Psoas muscle (tissue), 8 donors: ENCODE results near the gene OR1I1. TPM values are rescaled to one million over a fixed set of nuclear protein-coding genes. Genes with fewer than 3 reads are reported as not detected.

Source experiments
- ATAC-seq, 4 donors: fragments of 200-7000 bp; cut with Tn5 transposase; one replicate each; pipeline ENCODE4 v1.9.1; 2020; ENCODE audit warnings: moderate library complexity in 3 of 4, mild to moderate bottlenecking in 2 of 4
- DNase-seq, 2 donors: peaks; one replicate each; pipeline ENCODE4 v3.0.0-alpha.2; 2020
- H3K27ac ChIP-seq: fragments of 200-600 bp; one replicate; pipeline ENCODE4 v1.8.0; 2022
- H3K27me3 ChIP-seq, 3 donors: fragments of 200-600 bp in 1 of 3; one replicate each; pipeline versions ENCODE4 v1.6.1 to v1.8.0; 2013 to 2022; ENCODE audit warnings: low read length in 2 of 3, mild to moderate bottlenecking in 2 of 3, moderate library complexity in 1 of 3; ENCODE audit not compliant: insufficient read depth in 3 of 3
- H3K36me3 ChIP-seq, 2 donors: fragments of 200-600 bp in 1 of 2; one replicate each; pipeline versions ENCODE4 v1.6.1 to v1.8.0; 2013 to 2022; ENCODE audit warnings: low read depth in 1 of 2, mild to moderate bottlenecking in 1 of 2, moderate library complexity in 1 of 2; ENCODE audit not compliant: insufficient read depth in 1 of 2
- H3K4me1 ChIP-seq: fragments of 200-600 bp; one replicate; pipeline ENCODE4 v1.8.0; 2022
- H3K4me3 ChIP-seq: fragments of 200-600 bp; one replicate; pipeline ENCODE4 v1.8.0; 2022; ENCODE audit warnings: mild to moderate bottlenecking
- H3K9me3 ChIP-seq: fragments of 200-600 bp; one replicate; pipeline ENCODE4 v1.8.0; 2022
- CTCF ChIP-seq: fragments of 200-600 bp; IDR thresholded peaks from one replicate; pipeline ENCODE4 v1.8.0; 2022; ENCODE audit warnings: antibody characterized with exemption
- WGBS, 3 donors: extraction: QIAGEN DNeasy Blood & Tissue Kit; methylation state at CpG; one replicate each; pipeline versions ENCODE4 v1.1.6 to v1.1.7; 2013; 5-methylcytosine and 5-hydroxymethylcytosine counted together
- intact Hi-C, 2 donors: fragments of 100-400 bp; cut with DNase I; formaldehyde crosslinking; loops; one replicate each; pipeline versions ENCODE4 v1.11.0 to v1.14.2; 2022
- polyA plus RNA-seq, 3 donors: library from polyadenylated mRNA; stranded (reverse); fragments of 200-250 nt; gene quantifications; one replicate each; pipeline ENCODE4 v1.2.3, GENCODE V29; 2013
- total RNA-seq, 4 donors: library from RNA; stranded (reverse); fragmentation: NEBNext Ultra II Directional in 2 of 4; extraction: Animal tissue kit (Norgen Biotek cat#: 25700) in 2 of 4; gene quantifications; one replicate each; pipeline versions ENCODE4 v1.2.1 to v1.2.4, GENCODE V29; 2021 to 2023
- donor health status: healthy with polysubstance abuse.
- donor health status: DM: no; HTN: no; CAD: no; lungs with moderate emphysema.
- donor health status: Bipolar disorder and iron deficiency.
- donor health status: healthy.
- donor health status: DM: yes; HTN: yes; CAD: no.
- donor health status: DM: no; HTN: no; CAD: no.
- donor health status: DM: no; HTN: no; CAD: no.
- donor health status: DM: yes; HTN: yes; CAD: no.

OR1I1 gene
- total and polyA plus RNA-seq, 7 donors: not detected

GRCh38 chr19:15123900-15124299, 41.9 kb downstream of the OR1I1 start:
- no peak overlapping the region for H3K4me3 ChIP-seq
- H3K27ac ChIP-seq: peak overlapping the region; percentile 97
- intact Hi-C loops: no loop called here

GRCh38 chr19:15124572-15125231, 42.7 kb downstream of the OR1I1 start:
- DNase-seq: peak in 1 of 2 donors; percentile 61
- H3K36me3 ChIP-seq: peaks cover 0 to 35% of the 10 kb centered on the region in 2 donors
- H3K27ac ChIP-seq: peak overlapping the region; percentile 97
- H3K9me3 ChIP-seq: no peaks in the 10 kb centered on the region
- intact Hi-C loops: no loop called here
- peak overlapping the region; percentile 95 for H3K4me3 ChIP-seq
- H3K27me3 ChIP-seq: no peaks in the 10 kb centered on the region
- H3K4me1 ChIP-seq: peaks cover 4% of the 10 kb centered on the region
- no peak for TF ChIP-seq CTCF
- WGBS, 3 donors: 8 to 13% (median 13%) methylated on average over 28 to 33 of the region's 33 CpGs
- peak in 2 of 4 donors; percentile 2 to 5 for ATAC-seq

More at GRCh38 chr19:15123900-15124299, 41.9 kb downstream of the OR1I1 start:
- ATAC-seq (peak; percentile 37 to 47 (median 42)), DNase-seq (peak; percentile 57 to 73)
- Histone ChIP-seq H3K4me1 (peaks cover 4% of the 10 kb centered on the region), H3K9me3 (no peaks in the 10 kb centered on the region), H3K27me3 (no peaks in the 10 kb centered on the region), H3K36me3 (peaks cover 0 to 43% of the 10 kb centered on the region in 2 donors)
- no peak for TF ChIP-seq CTCF
- WGBS, 3 donors: 16 to 25% (median 17%) methylated on average over 5 of the region's 5 CpGs

- DNase-seq (peak; percentile 99), ATAC-seq (peak; percentile 98)
- intact Hi-C loops: no loop called here
- Histone ChIP-seq H3K4me3 (peak overlapping the region; percentile 95), H3K27ac (peak overlapping the region; percentile 97), H3K36me3 (peaks cover 0 to 27% of the 10 kb centered on the region in 2 donors), H3K4me1 (peaks cover 4% of the 10 kb centered on the region), H3K9me3 (no peaks in the 10 kb centered on the region), H3K27me3 (no peaks in the 10 kb centered on the region)
- 1% methylated on average over 57 to 61 of the region's 61 CpGs for WGBS, 3 donors
- no peak for TF ChIP-seq CTCF
Measured at GRCh38 chr19:15125232-15126067, 43.4 kb downstream of the OR1I1 start.

- Histone ChIP-seq H3K27ac (peak overlapping the region; percentile 97), H3K4me3 (peak overlapping the region; percentile 95), H3K4me1 (peaks cover 4% of the 10 kb centered on the region), H3K36me3 (peaks cover 0 to 18% of the 10 kb centered on the region in 2 donors), H3K9me3 (no peaks in the 10 kb centered on the region), H3K27me3 (no peaks in the 10 kb centered on the region)
- WGBS, 3 donors: 41 to 64% (median 56%) methylated on average over 2 of the region's 2 CpGs
- TF ChIP-seq CTCF: no peak
- ATAC-seq (no peak), DNase-seq (no peak)
- intact Hi-C loops: no loop called here
Measured at GRCh38 chr19:15126131-15126910, 44.3 kb downstream of the OR1I1 start.
